H9 (cell line): ENCODE measurements around the gene IGSF3. TPM values are rescaled to one million over a fixed set of nuclear protein-coding genes. Genes with fewer than 3 reads are reported as not detected.

ENCODE experiments used
- DNase-seq: peaks from one replicate; pipeline ENCODE4 v3.0.0-alpha.2; 2017
- H2AFZ ChIP-seq: one replicate; pipeline ENCODE4 v1.6.1; 2013; ENCODE audit warnings: mild to moderate bottlenecking, low read length, control low read depth, moderate library complexity
- H2AK5ac ChIP-seq: 2 replicates; pipeline ENCODE4 v1.6.1; 2013; ENCODE audit warnings: low read length, control low read depth, mixed read lengths; ENCODE audit not compliant: insufficient read length
- H2BK120ac ChIP-seq: one replicate; pipeline ENCODE4 v1.6.1; 2013; ENCODE audit warnings: low read depth, mild to moderate bottlenecking, low read length, control low read depth, inconsistent platforms; ENCODE audit not compliant: poor library complexity, severe bottlenecking
- H2BK12ac ChIP-seq: 2 replicates; pipeline ENCODE4 v1.6.1; 2013; ENCODE audit warnings: low read length, control low read depth, mixed read lengths, low read depth; ENCODE audit not compliant: insufficient read length
- H2BK15ac ChIP-seq: 2 replicates; pipeline ENCODE4 v1.6.1; 2013; ENCODE audit warnings: low read depth, low read length, control low read depth
- H2BK20ac ChIP-seq: one replicate; pipeline ENCODE4 v1.6.1; 2013; ENCODE audit warnings: low read depth, mild to moderate bottlenecking, low read length, control low read depth, inconsistent platforms; ENCODE audit not compliant: poor library complexity, severe bottlenecking
- H2BK5ac ChIP-seq: 2 replicates; pipeline ENCODE4 v1.6.1; 2013; ENCODE audit warnings: low read length, control low read depth, mixed read lengths; ENCODE audit not compliant: insufficient read length
- H3K14ac ChIP-seq: 2 replicates; pipeline ENCODE4 v1.6.1; 2013; ENCODE audit warnings: low read length, control low read depth; ENCODE audit not compliant: insufficient read depth
- H3K18ac ChIP-seq: 2 replicates; pipeline ENCODE4 v1.6.1; 2013; ENCODE audit warnings: low read depth, mild to moderate bottlenecking, mixed read lengths, low read length, control low read depth; ENCODE audit not compliant: insufficient read length
- H3K23ac ChIP-seq: 2 replicates; pipeline ENCODE4 v1.6.1; 2013; ENCODE audit warnings: low read length, control low read depth, mixed read lengths, low read depth; ENCODE audit not compliant: insufficient read length
- H3K23me2 ChIP-seq: 2 replicates; pipeline ENCODE4 v1.6.1; 2013; ENCODE audit warnings: low read depth, mild to moderate bottlenecking, mixed read lengths, low read length, control low read depth; ENCODE audit not compliant: insufficient read length, poor library complexity, severe bottlenecking
- H3K27ac ChIP-seq: 2 replicates; pipeline ENCODE4 v1.5.1; 2013; ENCODE audit warnings: low read length, control low read depth, mixed read lengths, low read depth; ENCODE audit not compliant: insufficient read length
- H3K27me3 ChIP-seq: 2 replicates; pipeline ENCODE4 v1.6.1; 2013; ENCODE audit warnings: low read length, control low read depth, inconsistent platforms; ENCODE audit not compliant: insufficient read depth
- H3K4ac ChIP-seq: 2 replicates; pipeline ENCODE4 v1.6.1; 2013; ENCODE audit warnings: low read depth, mild to moderate bottlenecking, control low read depth, inconsistent platforms, low read length, moderate library complexity
- H3K4me1 ChIP-seq: 2 replicates; pipeline ENCODE4 v1.6.1; 2013; ENCODE audit warnings: low read length, control low read depth, inconsistent platforms; ENCODE audit not compliant: insufficient read depth
- H3K4me2 ChIP-seq: 2 replicates; pipeline ENCODE4 v1.6.1; 2013; ENCODE audit warnings: low read length, control low read depth, mixed read lengths; ENCODE audit not compliant: insufficient read length, insufficient read depth
- H3K56ac ChIP-seq: 2 replicates; pipeline ENCODE4 v1.6.1; 2013; ENCODE audit warnings: low read depth, mild to moderate bottlenecking, mixed read lengths, low read length, control low read depth; ENCODE audit not compliant: insufficient read length
- H3K79me1 ChIP-seq: 2 replicates; pipeline ENCODE4 v1.6.1; 2013; ENCODE audit warnings: low read depth, mild to moderate bottlenecking, moderate library complexity, low read length, control low read depth, inconsistent platforms; ENCODE audit not compliant: insufficient read depth, poor library complexity, severe bottlenecking
- H3K79me2 ChIP-seq: 2 replicates; pipeline ENCODE4 v1.6.1; 2013; ENCODE audit warnings: low read length, control low read depth, inconsistent platforms; ENCODE audit not compliant: insufficient read depth
- H3K9ac ChIP-seq: 2 replicates; pipeline ENCODE4 v1.6.1; 2013; ENCODE audit warnings: low read length, control low read depth, mixed read lengths; ENCODE audit not compliant: insufficient read length; ENCODE audit errors: extremely low read depth
- H3K9me3 ChIP-seq: one replicate; pipeline ENCODE4 v1.6.1; 2013; ENCODE audit warnings: low read depth, low read length, inconsistent platforms; ENCODE audit not compliant: control insufficient read depth
- H3T11ph ChIP-seq: one replicate; pipeline ENCODE4 v1.6.1; 2013; ENCODE audit warnings: mild to moderate bottlenecking, low read length, control low read depth, inconsistent platforms
- H4K20me1 ChIP-seq: one replicate; pipeline ENCODE4 v1.6.1; 2013; ENCODE audit not compliant: control insufficient read depth, insufficient read length, insufficient read depth
- H4K5ac ChIP-seq: 2 replicates; pipeline ENCODE4 v1.6.1; 2013; ENCODE audit warnings: low read depth, mild to moderate bottlenecking, mixed read lengths, low read length, control low read depth; ENCODE audit not compliant: insufficient read length
- H4K8ac ChIP-seq: replicated peaks from 2 replicates; pipeline ENCODE4 v1.6.1; 2013; ENCODE audit warnings: low read length, control low read depth, mixed read lengths, low read depth; ENCODE audit not compliant: insufficient read length
- H4K91ac ChIP-seq: 2 replicates; pipeline ENCODE4 v1.6.1; 2013; ENCODE audit warnings: low read depth, mild to moderate bottlenecking, moderate library complexity, mixed read lengths, low read length, control low read depth; ENCODE audit not compliant: insufficient read length
- H3K27ac Mint-ChIP-seq, 3 experiments: 2 replicates in 2 of 3; 3 replicates in 1 of 3; pipeline ENCODE4 v1.8.0; 2020 to 2021; ENCODE audit warnings: mixed read lengths in 3 of 3, mild to moderate bottlenecking in 1 of 3, moderate library complexity in 1 of 3
- H3K27me3 Mint-ChIP-seq: 2 replicates; pipeline ENCODE4 v1.8.0; 2021; ENCODE audit warnings: low read depth, mild to moderate bottlenecking, moderate library complexity, mixed read lengths
- H3K36me3 Mint-ChIP-seq, 3 experiments: 2 replicates in 2 of 3; 3 replicates in 1 of 3; pipeline ENCODE4 v1.8.0; 2020 to 2021; ENCODE audit warnings: low read depth in 3 of 3, mixed read lengths in 3 of 3; ENCODE audit not compliant: insufficient read depth in 1 of 3
- H3K4me1 Mint-ChIP-seq, 2 experiments: 2 replicates each; pipeline ENCODE4 v1.8.0; 2020; ENCODE audit warnings: mixed read lengths in 2 of 2
- H3K4me3 Mint-ChIP-seq, 2 experiments: 2 replicates in 1 of 2; 3 replicates in 1 of 2; pipeline ENCODE4 v1.8.0; 2020 to 2021; ENCODE audit warnings: mild to moderate bottlenecking in 2 of 2, mixed read lengths in 2 of 2, moderate library complexity in 1 of 2
- H3K9me3 Mint-ChIP-seq, 2 experiments: 2 replicates in 1 of 2; 3 replicates in 1 of 2; pipeline ENCODE4 v1.8.0; 2020; ENCODE audit warnings: mild to moderate bottlenecking in 2 of 2, mixed read lengths in 2 of 2, moderate library complexity in 1 of 2
- WGBS: extraction: QIAGEN DNeasy Blood & Tissue Kit; methylation state at CpG from one replicate; pipeline ENCODE4 v1.1.7; 2013; ENCODE audit warnings: missing lambda C conversion rate, low lambda C conversion rate, mixed read lengths; ENCODE audit not compliant: insufficient read length; ENCODE audit errors: extremely low coverage; 5-methylcytosine and 5-hydroxymethylcytosine counted together
- total RNA-seq: library from RNA; stranded (reverse); gene quantifications from 2 replicates; pipeline ENCODE4 v1.2.1, GENCODE V29; 2021
- TF ChIP-seq, protein P1 (sequence below): fragments of 200-600 bp; sonication (generic); conservative IDR thresholded peaks from 3 replicates; pipeline ENCODE4 v1.8.0; 2021; ENCODE audit warnings: antibody characterized with exemption, mild to moderate bottlenecking

IGSF3 gene
- total RNA-seq, 1 experiment from 2014 or later, result 19.1 TPM

DNA sequence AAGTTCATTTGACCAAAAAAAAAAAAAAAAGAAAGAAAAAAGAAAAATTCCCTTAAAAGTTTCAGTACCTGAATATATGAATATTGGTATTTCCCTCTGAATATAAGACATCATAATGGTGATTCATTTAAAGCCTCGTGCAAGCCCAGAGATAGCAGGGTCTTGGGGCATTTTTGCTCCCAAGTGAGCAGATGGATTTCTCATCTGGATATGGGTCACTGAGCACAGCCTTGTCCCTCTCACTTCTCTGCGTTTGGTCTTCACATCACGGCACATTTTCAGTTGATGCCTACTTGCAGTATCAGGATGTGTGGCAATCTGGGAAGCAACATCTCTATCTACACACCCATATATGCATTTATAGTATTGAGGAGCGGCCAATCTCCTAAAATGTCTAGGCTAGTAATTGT, 109.4 kb downstream of the IGSF3 start:
- WGBS, result no CpG with 5 or more reads among the region's 4 CpGs
- Histone ChIP-seq H3K4me2 (no peak overlapping the region), H3K23ac (no peak overlapping the region), H3K27ac (no peak overlapping the region), H2BK15ac (no peak overlapping the region), H4K20me1 (no peaks in the 10 kb centered on the region), H3K9ac (no peak overlapping the region), H3K9me3 (no peaks in the 10 kb centered on the region), H3K79me1 (no peaks in the 10 kb centered on the region), H4K91ac (no peak overlapping the region), H3K18ac (no peak overlapping the region), H2BK12ac (no peak overlapping the region), H4K5ac (no peak overlapping the region), H3K56ac (no peak overlapping the region), H3K27me3 (no peaks in the 10 kb centered on the region), H3K4me1 (peaks cover 6% of the 10 kb centered on the region; the same call in 1 of the 2 replicates), H2AK5ac (no peak overlapping the region), H3T11ph (no peak overlapping the region), H2BK5ac (no peak overlapping the region), H3K4ac (no peak overlapping the region), H2BK20ac (no peak overlapping the region), H3K79me2 (no peaks in the 10 kb centered on the region), H3K14ac (no peak overlapping the region), H3K23me2 (no peaks in the 10 kb centered on the region), H4K8ac (no peak overlapping the region), H2AFZ (no peak overlapping the region), H2BK120ac (no peak overlapping the region)
- TF ChIP-seq, protein P1, sequence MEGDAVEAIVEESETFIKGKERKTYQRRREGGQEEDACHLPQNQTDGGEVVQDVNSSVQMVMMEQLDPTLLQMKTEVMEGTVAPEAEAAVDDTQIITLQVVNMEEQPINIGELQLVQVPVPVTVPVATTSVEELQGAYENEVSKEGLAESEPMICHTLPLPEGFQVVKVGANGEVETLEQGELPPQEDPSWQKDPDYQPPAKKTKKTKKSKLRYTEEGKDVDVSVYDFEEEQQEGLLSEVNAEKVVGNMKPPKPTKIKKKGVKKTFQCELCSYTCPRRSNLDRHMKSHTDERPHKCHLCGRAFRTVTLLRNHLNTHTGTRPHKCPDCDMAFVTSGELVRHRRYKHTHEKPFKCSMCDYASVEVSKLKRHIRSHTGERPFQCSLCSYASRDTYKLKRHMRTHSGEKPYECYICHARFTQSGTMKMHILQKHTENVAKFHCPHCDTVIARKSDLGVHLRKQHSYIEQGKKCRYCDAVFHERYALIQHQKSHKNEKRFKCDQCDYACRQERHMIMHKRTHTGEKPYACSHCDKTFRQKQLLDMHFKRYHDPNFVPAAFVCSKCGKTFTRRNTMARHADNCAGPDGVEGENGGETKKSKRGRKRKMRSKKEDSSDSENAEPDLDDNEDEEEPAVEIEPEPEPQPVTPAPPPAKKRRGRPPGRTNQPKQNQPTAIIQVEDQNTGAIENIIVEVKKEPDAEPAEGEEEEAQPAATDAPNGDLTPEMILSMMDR, result no peak
- Mint-ChIP-seq H3K4me1 (peaks cover 7 to 10% of the 10 kb centered on the region in 2 experiments), H3K9me3 (peaks cover 7 to 9% of the 10 kb centered on the region in 2 experiments; a peak in 4 of 5 replicates), H3K27me3 (no peaks in the 10 kb centered on the region), H3K4me3 (no peak overlapping the region), H3K36me3 (peaks cover 7 to 9% (median 9%) of the 10 kb centered on the region in 3 experiments), H3K27ac (no peak overlapping the region)
- no peak for DNase-seq
